NCI-H2029 treated with DMSO at 0.1 percent for 48 hours (cell line): ENCODE results near the gene FAF2.
"Not testable (repeated sequence)": the region's sequence is repeated elsewhere in the genome, so short reads cannot be mapped to it uniquely, and the experiment has no call there.

Source experiments
- DNase-seq: peaks from one replicate; lab custom pipeline; 2025; lab: John Stamatoyannopoulos, UW

The FAF2 gene, protein sequence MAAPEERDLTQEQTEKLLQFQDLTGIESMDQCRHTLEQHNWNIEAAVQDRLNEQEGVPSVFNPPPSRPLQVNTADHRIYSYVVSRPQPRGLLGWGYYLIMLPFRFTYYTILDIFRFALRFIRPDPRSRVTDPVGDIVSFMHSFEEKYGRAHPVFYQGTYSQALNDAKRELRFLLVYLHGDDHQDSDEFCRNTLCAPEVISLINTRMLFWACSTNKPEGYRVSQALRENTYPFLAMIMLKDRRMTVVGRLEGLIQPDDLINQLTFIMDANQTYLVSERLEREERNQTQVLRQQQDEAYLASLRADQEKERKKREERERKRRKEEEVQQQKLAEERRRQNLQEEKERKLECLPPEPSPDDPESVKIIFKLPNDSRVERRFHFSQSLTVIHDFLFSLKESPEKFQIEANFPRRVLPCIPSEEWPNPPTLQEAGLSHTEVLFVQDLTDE

DNA sequence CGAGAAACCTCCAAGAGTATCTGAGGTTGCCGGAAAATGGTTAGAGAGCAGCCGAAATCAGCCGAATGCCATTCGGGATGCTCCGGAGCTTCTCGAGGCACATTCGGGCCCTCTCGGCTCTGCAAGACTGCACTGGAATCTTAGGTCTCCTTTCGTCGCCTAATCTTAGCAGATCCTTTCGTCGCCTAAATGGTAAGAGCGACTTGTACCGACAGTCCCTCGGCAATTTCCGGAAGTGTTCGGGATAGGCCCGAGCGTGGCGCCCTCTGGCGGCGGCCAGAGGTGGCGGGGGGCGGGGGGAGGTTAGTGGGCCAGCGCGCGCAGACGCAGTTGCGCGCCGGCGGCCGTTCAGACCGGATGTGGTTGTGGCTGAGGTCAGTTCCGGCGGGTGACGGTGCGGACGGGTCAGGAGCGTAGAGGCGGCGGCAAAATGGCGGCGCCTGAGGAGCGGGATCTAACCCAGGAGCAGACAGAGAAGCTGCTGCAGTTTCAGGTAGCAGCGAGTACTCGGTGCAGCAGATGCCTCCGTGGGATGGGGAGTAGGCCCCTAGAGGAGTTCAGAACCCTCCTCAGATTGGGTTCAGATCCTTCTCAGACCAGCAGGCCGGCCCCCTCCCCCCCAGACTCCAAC lies at the start of gene FAF2:
Gene FAF2, plus strand, starts transcription at position 408 of the 631 bp plus-strand sequence. Its CDS starts 23 bp downstream, at position 431.
- peak; percentile 96 for DNase-seq

DNA sequence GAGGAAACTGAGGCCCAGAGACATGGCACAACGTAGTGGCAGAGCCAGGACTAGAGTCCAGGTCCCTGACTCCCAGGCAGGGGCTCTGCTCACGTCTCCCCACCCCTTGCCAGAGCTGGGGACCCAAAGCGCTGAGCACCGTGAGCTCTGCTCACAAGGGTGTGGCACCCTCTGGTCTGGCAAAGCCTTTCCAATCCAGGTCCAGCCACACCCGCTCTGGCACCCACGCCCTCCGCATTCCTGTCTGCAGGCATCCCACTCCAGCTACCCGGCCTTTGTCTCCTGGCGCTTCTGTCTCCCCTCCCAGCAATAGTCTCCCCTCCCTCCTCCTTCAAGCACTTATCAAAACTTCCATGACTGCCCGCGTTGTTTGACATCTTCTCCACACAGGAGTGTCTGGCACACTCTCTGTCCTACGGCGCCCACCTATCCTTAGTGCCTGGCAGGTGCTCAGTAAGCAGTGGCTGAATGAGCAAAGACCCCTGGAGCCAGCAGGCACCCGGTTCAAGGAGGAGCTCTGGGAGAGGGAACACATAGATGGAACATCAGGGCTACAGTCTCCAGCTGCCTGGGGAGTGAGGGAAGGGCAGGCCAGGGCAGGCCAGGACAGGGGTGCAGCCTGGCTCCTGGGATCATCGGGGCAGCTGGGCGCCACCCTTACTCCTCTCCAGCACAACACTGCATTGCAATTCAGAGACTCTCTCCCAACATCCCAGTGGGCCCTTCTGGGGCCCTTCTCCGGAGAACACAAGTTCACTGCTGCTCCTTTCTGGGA lies 47.6 kb upstream of the FAF2 start:
- DNase-seq, result no peak

DNA sequence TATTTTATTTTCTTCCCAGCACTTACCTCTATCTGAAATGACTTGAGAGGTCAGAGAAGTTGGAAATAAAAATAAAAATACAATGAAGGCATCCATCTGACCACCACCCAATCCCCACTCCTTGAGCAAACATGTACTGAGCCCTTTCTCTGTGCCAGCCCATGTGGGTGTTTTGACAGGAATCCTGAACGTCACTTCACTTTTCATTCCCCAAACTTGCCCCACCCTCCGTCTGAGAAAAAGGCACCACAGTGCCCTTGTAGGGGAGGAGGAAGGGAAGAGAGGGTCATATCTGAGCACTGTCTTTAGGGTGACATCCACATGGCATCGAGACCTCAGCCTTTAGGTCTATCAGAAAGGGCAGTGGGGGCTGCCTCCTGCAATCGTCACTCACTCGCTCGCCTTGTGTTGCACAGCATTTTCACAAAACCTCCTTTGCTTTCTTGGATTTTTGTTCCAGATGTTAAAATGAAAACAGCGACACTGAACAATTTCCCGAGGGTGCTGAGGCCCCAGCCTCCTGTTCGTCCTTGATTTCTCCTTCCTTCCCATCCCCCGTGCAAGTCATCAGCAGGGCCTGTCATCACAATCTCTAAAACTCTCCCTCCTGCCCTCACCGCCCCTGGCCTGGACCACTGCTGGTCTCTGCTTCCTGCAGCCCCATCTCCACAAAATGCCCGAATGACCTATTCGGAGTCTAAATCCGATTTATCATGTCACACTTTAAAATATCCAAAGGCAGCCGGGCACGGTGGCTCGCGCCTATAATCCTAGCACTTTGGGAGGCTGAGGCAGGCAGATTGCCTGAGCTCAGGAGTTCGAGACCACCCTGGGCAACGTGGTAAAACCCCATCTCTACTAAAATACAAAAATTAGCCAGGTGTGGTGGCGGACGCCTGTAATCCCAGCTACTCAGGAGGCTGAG lies 46.6 kb upstream of the FAF2 start:
- no peak for DNase-seq

DNA sequence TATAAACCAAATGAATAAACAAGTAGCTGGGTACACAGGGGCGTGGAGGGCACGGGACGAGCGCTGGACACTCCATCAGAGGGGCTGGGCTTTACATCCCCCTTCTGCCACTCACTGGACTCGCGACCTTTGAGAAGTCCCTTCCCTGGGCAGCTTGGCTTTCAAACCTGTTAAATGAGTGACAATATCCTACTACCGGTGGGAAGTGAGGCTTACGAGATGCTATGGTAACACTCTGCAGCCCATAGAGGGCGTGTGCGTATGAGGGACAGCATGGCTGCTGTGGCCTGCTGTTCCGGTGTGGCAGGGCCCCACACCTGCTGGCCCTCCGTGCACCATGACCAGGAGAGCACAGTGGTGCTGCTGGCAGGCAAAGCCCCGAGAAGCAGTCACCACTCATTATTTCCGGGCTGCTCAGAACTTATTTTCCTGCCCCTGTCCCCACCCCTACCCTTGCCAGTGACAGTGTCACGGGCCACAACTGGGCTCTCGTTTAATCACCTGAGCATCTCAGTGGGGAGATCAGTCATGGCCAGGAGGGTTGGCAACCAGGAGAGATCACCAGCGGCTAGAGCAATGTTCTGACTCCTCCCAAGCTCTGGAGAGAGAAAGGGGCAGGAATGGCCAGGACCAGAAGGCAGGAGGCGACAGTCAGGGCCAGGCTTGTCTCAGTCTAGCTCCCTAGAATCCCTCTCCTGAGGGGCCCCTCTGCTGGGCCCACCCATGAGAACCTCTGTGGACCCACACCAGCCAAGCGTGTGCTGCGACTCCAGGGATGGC lies 42.3 kb upstream of the FAF2 start:
- DNase-seq, result no peak

DNA sequence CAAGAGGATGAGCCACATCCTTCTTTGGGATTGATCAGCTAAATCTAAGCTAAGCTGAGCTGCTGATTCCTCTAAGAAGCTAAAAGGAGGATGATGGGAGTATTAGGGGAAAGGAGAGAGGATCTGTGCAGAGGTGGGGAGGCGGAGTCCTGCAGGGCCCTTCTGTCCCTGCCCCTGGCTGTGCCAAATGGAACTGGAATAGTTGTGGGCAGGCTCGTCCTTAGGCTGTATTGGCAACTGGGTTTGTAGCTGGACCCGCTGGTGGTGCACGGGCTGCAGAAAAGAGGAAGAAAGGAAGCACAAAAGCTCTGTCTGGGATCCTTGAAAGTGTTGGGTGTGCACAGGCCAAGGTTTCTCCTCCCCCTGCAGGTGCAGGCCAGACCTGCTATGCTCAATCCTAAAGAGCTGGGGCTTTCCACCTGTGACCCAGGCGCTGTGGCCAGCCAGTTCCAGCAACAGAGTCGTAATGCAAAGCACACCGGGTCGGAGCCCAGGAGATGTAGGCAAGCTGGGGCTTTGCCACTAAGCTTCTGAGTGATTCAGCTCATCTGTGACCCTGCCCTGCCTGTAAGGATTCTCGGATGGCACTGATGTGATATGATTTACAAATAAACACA lies 41.6 kb upstream of the FAF2 start:
- DNase-seq, result no peak

DNA sequence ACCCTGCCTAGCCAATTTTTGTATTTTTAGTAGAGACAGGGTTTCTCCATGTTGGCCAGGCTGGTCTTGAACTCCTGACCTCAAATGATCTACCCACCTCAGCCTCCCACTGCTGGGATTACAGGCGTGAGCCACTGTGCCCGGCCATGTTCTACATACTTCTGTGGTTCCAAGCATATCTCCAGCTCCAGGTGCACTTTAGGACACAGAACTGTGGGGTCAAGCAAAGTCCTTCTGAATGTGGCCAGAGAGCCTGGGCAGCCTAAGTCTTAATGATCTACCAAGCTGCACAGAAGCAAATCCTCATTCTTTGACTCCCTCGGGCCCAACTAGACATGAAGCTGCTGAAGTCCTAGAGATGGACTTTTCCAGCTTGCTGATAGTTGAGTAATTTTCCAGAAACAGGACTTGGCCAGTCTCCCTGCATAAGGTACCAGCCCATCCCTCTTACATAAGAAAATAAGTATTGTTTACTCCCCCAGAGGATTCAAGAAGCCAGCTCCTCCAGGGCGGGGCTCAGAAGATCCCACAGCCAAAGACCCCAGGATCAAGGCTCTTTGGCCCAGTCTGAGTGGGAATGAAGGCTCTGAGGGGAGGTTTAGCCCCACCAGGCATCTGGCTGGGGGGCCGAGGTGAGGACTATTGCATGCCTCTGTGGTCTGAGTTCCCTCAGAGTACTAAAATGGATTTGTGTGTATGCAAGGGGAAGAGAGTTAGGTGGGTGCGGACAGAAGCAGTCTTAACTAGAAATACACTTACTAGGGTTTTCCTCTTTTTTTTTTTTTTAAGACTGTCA lies 40.5 kb upstream of the FAF2 start:
- no peak for DNase-seq

DNA sequence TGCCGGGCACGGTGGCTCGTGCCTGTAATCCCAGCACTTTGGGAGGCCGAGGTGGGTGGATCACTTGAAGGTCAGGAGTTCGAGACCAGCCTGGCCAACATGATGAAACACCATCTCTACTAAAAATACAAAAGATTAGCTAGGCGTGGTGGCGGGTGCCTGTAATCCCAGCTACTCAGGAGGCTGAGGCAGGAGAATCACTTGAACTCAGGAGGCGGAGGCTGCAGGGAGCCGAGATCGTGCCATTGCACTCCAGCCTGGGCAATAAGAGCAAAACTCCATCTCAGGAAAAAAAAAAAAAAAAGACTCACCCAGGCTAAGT lies 40.0 kb upstream of the FAF2 start:
- DNase-seq, result not testable (repeated sequence)

DNA sequence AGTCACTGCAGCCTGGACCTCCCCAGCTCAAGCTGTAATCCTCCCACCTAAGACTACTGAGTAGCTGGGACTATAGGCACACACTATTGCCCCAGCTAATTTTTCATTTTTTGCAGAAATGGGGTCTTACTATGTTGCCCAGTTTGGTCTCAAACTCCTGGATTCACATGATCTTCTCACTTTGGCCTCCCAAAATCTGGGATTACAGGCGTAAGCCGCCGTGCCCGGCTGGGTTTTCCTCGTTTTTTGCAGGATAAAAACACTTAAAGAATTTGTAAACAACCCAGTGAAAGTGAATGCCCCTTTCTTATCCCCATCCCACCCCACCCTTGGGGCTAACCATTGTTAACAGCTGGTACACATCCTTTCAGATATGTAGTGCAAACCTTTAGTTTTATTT lies 39.6 kb upstream of the FAF2 start:
- DNase-seq, result no peak

DNA sequence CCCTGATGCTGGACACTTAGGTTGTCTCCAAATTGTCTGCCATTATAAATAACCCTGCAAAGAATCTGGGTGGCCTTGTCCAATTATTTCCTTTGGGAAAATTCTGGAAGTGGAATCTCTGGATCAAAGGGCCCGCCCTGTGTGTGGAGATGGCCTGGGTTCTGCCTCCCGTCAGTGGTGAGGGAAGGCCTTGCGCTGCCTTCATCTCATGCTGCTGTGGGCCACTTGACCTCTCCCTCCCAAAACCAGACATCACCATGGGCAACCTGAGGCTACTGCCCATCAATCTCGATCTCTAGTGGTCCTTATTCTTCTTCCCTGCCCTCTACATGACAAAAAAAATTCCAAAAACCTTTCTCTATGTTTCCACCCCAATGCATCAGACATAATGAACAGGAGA lies 38.4 kb upstream of the FAF2 start:
- no peak for DNase-seq

DNA sequence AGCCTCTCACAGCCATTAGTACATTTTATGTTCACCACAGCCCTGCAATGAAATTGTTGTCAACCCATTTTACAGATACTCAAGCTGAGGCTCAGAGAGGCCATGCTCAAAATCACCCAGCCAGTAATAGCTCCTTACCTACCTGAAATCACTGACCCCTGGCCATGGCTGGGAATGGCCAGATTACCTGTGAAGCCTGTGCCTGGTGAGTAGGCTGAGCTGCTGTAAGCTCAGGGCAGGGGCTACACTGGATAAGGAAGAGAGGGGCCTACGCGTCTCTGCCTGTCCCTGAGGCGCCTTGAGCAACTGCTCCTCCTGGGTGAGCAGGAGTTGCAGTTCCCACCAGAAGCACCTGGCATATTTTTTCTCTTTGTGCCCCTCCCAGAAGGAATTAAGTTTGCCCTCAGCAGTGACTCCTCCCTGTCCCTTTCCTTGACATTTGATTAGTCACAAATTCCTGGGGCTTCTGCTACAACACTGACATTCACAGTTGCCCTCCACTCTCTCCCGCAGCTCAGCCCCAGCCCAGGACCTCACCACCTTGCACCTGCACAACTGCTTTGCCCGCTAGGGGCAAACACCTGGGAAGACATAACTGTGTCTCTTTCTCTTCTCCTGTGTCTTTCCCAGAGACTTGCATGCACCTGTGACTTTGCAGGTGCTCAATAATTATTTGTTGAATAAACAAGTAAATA lies 37.6 kb upstream of the FAF2 start:
- DNase-seq, result no peak

DNA sequence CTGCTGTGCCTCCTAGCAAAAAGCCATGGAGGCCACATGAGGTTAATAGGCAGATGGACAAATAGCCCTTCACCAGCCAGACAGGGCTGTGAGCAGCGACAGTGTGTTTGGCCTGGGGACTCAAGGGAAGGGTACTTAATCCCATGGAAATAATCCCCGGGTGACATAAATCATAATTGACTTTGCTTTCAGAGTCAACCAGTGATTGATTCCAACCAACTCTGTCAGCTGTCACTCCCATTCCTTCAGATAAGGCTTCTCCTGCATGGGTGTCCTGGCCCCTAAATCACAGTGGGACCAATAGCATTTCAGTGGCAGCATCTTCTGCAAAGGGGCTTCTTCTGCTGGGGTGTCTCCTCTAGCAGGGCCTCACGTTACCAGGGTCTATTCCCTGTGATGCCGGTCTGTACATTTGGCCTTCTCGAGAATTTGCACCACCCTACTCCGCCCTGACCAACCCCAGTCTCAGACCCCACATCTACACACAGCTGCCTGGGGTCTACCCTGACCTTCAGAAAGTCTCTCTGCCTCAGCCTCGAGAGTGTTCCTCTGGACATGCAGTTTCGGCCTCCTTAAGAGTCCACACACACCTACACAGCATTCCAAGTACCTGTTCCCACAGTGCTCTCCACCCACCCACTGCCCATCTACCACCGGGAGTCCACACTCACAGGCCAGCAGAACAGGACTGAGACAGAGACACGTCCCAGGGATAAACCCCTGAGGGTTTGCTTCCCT lies 35.5 kb upstream of the FAF2 start:
- DNase-seq, result no peak

DNA sequence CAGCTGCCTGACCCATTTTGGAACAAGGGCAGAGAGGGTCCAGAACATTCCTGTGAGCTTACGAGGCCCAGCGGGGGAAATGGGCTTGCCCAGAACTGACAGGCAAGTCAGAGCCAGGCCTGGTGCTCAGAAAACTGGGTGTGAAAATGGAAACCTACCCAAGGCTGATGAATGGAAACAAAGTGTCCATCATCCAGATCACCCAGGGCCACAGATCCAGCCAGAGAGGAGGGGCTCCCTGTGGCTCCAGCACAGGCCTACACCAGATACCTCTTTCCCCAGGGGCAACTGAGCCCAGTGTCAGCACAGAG lies 35.0 kb upstream of the FAF2 start:
- DNase-seq, result no peak

DNA sequence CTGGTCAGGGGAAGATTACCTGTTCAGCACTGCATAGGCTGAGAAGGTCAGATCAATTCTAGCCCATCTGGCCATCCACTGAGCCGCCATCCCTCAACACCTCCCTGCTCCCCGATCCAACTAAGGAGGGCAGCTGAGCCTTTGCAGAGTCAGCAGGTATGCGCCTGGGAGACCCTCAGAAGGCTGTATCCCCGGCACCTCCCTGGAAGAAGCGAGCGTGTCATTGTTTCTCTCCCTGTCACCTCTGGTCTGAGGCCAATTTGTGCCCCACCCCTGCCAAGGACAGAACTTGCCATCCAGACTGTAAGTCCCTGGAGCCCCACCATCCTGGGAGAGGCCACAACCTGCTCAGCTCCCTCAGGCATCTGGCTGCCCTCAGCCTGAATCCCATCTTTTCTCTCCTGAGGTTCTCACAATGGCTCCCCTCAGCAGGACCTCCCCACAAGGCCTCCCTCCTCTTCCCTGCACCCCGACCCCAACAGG lies 34.4 kb upstream of the FAF2 start:
- no peak for DNase-seq

DNA sequence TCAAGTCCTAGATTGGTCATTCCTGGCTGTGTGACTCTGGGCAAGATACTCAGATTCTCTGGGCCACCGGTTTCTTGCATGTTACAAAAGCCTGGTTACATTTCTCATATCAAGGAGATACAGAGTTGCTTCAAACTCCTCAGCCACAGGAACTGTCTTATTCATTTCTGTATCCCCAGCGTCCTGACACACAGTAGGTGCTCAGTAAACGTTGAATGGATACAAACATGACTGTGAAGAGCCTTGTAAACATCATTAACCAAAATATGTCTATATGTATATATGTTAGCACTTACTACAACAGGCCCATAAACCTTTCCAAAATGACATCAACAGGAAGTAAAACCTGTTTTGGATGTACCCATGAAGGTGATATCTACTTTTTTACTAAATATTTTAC lies 33.5 kb upstream of the FAF2 start:
- no peak for DNase-seq

DNA sequence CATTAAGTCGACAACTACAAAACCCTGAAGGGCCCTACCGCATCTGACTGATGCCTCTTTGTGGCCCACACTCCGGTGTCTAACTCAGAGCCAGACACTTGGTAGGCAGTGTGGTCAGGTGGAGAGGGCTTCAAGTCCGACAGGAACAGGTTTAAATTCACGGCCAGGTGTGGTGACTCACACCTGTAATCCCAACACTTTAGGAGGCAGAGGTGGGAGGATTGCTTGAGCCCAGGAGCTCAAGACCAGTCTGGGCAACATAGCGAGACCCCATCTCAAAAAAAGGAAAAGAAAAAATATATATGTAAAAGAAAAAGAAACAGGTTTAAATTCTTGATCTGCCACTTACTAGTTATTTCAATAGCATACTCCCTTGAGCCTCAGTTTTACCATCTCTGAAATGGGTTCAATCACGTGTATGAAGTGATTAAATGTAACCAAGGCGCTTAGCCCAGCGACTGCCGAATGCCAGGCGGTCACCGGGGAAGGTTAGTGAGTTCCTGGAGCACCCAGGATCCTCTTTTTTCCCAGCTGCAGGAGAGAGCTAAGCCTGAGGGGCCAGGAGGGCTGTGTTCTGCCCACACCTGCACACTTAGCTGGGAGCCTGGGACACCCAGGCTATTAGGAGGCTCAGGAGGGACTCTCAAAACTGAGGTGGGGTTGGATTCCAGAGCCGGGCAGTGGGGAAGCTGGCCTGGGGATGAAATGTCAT lies 32.8 kb upstream of the FAF2 start:
- DNase-seq, result no peak

DNA sequence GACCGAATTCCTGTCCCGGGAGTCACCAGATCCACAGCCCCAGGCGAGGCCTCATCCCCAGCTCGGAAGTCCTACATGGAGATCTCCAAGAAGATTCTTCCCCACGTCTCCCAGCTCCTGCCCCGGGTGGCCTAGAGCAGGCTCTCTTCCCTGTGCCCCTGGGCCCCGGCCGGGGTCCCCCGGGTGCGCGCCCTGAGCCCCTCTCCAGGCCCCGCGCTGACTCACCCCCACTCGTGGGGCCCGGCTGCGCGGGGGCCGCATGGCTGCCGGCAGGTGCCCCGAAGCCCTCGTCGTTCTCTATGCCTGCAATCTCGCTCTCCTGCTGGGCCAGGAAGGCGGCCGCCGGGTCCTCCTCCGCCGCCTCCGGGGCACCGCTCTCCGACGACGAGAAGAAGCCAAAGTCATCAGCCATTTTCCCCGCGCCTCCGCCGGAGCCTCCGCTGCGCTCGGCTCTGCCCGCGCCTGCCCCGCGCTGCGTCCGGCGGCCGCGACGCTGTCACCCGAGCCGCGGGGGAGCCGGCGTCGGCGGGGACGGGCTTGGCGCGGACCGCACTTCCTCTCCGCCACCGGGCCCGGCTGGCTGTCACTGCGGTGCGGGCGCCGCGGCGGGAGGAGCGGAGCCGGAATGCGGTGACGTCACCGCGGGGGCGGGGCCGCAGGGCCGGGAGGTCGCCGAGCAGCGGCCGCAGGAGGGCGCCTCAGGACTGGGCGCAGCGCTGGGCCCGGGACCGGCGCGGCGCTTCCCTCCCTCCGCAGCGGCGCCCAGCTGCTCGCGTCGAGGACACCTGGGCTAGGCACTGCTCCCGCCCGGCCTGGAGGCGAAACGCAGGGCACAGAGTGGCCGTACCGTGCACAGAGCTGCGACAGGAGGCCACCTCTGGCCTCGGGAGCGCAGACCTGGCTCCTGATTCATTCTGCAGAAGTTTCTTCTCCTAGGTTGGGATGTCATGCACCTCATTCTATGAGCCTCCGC lies 31.9 kb upstream of the FAF2 start, which contains the start of gene CLTB:
Gene CLTB, minus strand, starts transcription at position 588 of the 973 bp plus-strand sequence. Its CDS starts 176 bp downstream, at position 412.
- DNase-seq, result peak; percentile 45
